OCI-LY1 (cell line): Measurements from ENCODE around the gene MTRFR.

Experiments
- H2AFZ ChIP-seq: fragments of 200-600 bp; sonication (generic), shearing (Covaris generic); 2 replicates; pipeline ENCODE4 v1.6.0; 2014; ENCODE audit warnings: antibody characterized with exemption, mild to moderate bottlenecking, low read length
- H3F3A ChIP-seq: fragments of 200-600 bp; sonication (generic), shearing (Covaris generic); 2 replicates; pipeline ENCODE4 v1.6.0; 2014; ENCODE audit warnings: mild to moderate bottlenecking, antibody characterized with exemption, low read length, moderate library complexity; ENCODE audit not compliant: insufficient read depth
- H3K27ac ChIP-seq: fragments of 200-600 bp; sonication (generic); 2 replicates; pipeline ENCODE4 v1.5.1; 2014; ENCODE audit warnings: low read length, mixed run types, mild to moderate bottlenecking, low read depth; ENCODE audit not compliant: poor library complexity, severe bottlenecking
- H3K27me3 ChIP-seq: fragments of 200-600 bp; sonication (generic); 2 replicates; pipeline ENCODE4 v1.6.0; 2014; ENCODE audit warnings: antibody characterized with exemption, mild to moderate bottlenecking, low read length, moderate library complexity; ENCODE audit not compliant: insufficient read depth
- H3K36me3 ChIP-seq: fragments of 200-600 bp; sonication (generic); 2 replicates; pipeline ENCODE4 v1.6.1; 2014; ENCODE audit warnings: mild to moderate bottlenecking, antibody characterized with exemption, low read length, moderate library complexity, mixed read lengths; ENCODE audit not compliant: insufficient read depth
- H3K4me1 ChIP-seq: fragments of 200-600 bp; sonication (generic); 2 replicates; pipeline ENCODE4 v1.5.1; 2014; ENCODE audit warnings: mild to moderate bottlenecking, low read length, moderate library complexity; ENCODE audit not compliant: insufficient read depth, severe bottlenecking
- H3K4me2 ChIP-seq: fragments of 200-600 bp; sonication (generic), shearing (Covaris generic); 2 replicates; pipeline ENCODE4 v1.6.1; 2014; ENCODE audit warnings: low read length
- H3K4me3 ChIP-seq: fragments of 200-600 bp; sonication (generic); 2 replicates; pipeline ENCODE4 v1.5.1; 2014; ENCODE audit warnings: low read length, low read depth, mild to moderate bottlenecking, mixed read lengths; ENCODE audit not compliant: poor library complexity, severe bottlenecking
- H3K79me2 ChIP-seq: fragments of 200-600 bp; shearing (Covaris generic); 2 replicates; pipeline ENCODE4 v1.6.1; 2016; ENCODE audit warnings: mixed run types, low read length, mixed read lengths; ENCODE audit not compliant: insufficient read depth
- H3K9ac ChIP-seq: fragments of 200-600 bp; sonication (generic), shearing (Covaris generic); 2 replicates; pipeline ENCODE4 v1.6.1; 2014; ENCODE audit warnings: mild to moderate bottlenecking, low read length, mixed read lengths
- H3K9me2 ChIP-seq: fragments of 200-600 bp; sonication (generic), shearing (Covaris generic); 2 replicates; pipeline ENCODE4 v1.6.1; 2014; ENCODE audit warnings: low read depth, mild to moderate bottlenecking, low read length, mixed read lengths
- H3K9me3 ChIP-seq: fragments of 200-600 bp; shearing (Covaris generic); 2 replicates; pipeline ENCODE4 v1.6.1; 2014; ENCODE audit warnings: low read length, mixed read lengths
- H4K20me1 ChIP-seq: fragments of 200-600 bp; sonication (generic), shearing (Covaris generic); 2 replicates; pipeline ENCODE4 v1.6.0; 2016; ENCODE audit warnings: mild to moderate bottlenecking, low read length; ENCODE audit not compliant: insufficient read depth
- CTCF ChIP-seq: fragments of 200-600 bp; sonication (generic), shearing (Covaris generic); IDR thresholded peaks from 2 replicates; pipeline ENCODE4 v1.5.1; 2017; ENCODE audit warnings: mild to moderate bottlenecking, antibody characterized with exemption, low read length, moderate library complexity, mixed read lengths
- EZH2 ChIP-seq: fragments of 200-600 bp; sonication (generic), shearing (Covaris generic); IDR thresholded peaks from 2 replicates; pipeline ENCODE4 v1.8.0; 2017; ENCODE audit warnings: borderline replicate concordance, mixed run types, mild to moderate bottlenecking, antibody characterized with exemption, low read length, moderate library complexity, mixed read lengths

MTRFR gene

GRCh38 chr12:123269395-123269892, 36.2 kb downstream of the MTRFR start:
- Histone ChIP-seq H3F3A (no peaks in the 10 kb centered on the region), H3K4me3 (peak overlapping the region; percentile 74), H3K27ac (peak overlapping the region; percentile 59), H3K9me3 (no peaks in the 10 kb centered on the region), H3K9me2 (no peaks in the 10 kb centered on the region), H3K4me2 (peak overlapping the region; percentile 99), H3K79me2 (peaks cover 12% of the 10 kb centered on the region), H2AFZ (no peak overlapping the region), H3K27me3 (no peaks in the 10 kb centered on the region), H3K36me3 (peaks cover 7% of the 10 kb centered on the region; the same call in 1 of the 2 replicates), H3K9ac (peak overlapping the region; percentile 75), H4K20me1 (no peaks in the 10 kb centered on the region), H3K4me1 (peaks cover 26% of the 10 kb centered on the region)
- TF ChIP-seq CTCF: peak; percentile 37
- no peak for TF ChIP-seq EZH2

- no peaks in the 10 kb centered on the region for H3F3A ChIP-seq
- H3K27ac ChIP-seq: peak overlapping the region; percentile 59
- peak overlapping the region; percentile 75 for H3K9ac ChIP-seq
- no peak overlapping the region for H2AFZ ChIP-seq
- H3K4me3 ChIP-seq: peak overlapping the region; percentile 74
- no peaks in the 10 kb centered on the region for H3K9me2 ChIP-seq
- peaks cover 7% of the 10 kb centered on the region; the same call in 1 of the 2 replicates for H3K36me3 ChIP-seq
- no peaks in the 10 kb centered on the region for H3K27me3 ChIP-seq
- H4K20me1 ChIP-seq: no peaks in the 10 kb centered on the region
- no peaks in the 10 kb centered on the region for H3K9me3 ChIP-seq
- no peak for TF ChIP-seq CTCF
- peaks cover 12% of the 10 kb centered on the region for H3K79me2 ChIP-seq
- H3K4me1 ChIP-seq: peaks cover 26% of the 10 kb centered on the region
- peak overlapping the region; percentile 99 for H3K4me2 ChIP-seq
Measured at GRCh38 chr12:123269896-123270213, 36.6 kb downstream of the MTRFR start.

GRCh38 chr12:123270214-123271000, 37.2 kb downstream of the MTRFR start:
- no peaks in the 10 kb centered on the region for H3K9me2 ChIP-seq
- H2AFZ ChIP-seq: no peak overlapping the region
- peaks cover 12% of the 10 kb centered on the region for H3K79me2 ChIP-seq
- H3F3A ChIP-seq: no peaks in the 10 kb centered on the region
- TF ChIP-seq CTCF: no peak
- no peak for TF ChIP-seq EZH2
- H3K9me3 ChIP-seq: no peaks in the 10 kb centered on the region
- H4K20me1 ChIP-seq: no peaks in the 10 kb centered on the region
- peak overlapping the region; percentile 59 for H3K27ac ChIP-seq
- no peaks in the 10 kb centered on the region for H3K27me3 ChIP-seq
- peaks cover 7% of the 10 kb centered on the region; the same call in 1 of the 2 replicates for H3K36me3 ChIP-seq
- H3K4me1 ChIP-seq: peaks cover 26% of the 10 kb centered on the region
- H3K9ac ChIP-seq: peak overlapping the region; percentile 75
- H3K4me2 ChIP-seq: peak overlapping the region; percentile 99
- H3K4me3 ChIP-seq: peak overlapping the region; percentile 74
